ENCODE results near the gene PRKD1. TPM values are rescaled to one million over a fixed set of nuclear protein-coding genes. Genes with fewer than 3 reads are reported as not detected.
"Not testable (repeated sequence)": the region's sequence is repeated elsewhere in the genome, so short reads cannot be mapped to it uniquely, and the experiment has no call there.

PRKD1 gene
- total RNA-seq, 1 donor from 2014 or later: 0.53 TPM

- Histone ChIP-seq H3K36me3 (ENCODE audit: control insufficient read depth, insufficient read depth, low read length) (no peaks in the 10 kb centered on the region), H3K4me3 (ENCODE audit: low read depth, low read length) (no peak overlapping the region), H3K27me3 (ENCODE audit: control insufficient read depth, insufficient read depth, low read length) (no peaks in the 10 kb centered on the region)
- DNase-seq (ENCODE audit: low read depth) (no peak), FAIRE-seq (no peak)
- TF ChIP-seq, protein P1, sequence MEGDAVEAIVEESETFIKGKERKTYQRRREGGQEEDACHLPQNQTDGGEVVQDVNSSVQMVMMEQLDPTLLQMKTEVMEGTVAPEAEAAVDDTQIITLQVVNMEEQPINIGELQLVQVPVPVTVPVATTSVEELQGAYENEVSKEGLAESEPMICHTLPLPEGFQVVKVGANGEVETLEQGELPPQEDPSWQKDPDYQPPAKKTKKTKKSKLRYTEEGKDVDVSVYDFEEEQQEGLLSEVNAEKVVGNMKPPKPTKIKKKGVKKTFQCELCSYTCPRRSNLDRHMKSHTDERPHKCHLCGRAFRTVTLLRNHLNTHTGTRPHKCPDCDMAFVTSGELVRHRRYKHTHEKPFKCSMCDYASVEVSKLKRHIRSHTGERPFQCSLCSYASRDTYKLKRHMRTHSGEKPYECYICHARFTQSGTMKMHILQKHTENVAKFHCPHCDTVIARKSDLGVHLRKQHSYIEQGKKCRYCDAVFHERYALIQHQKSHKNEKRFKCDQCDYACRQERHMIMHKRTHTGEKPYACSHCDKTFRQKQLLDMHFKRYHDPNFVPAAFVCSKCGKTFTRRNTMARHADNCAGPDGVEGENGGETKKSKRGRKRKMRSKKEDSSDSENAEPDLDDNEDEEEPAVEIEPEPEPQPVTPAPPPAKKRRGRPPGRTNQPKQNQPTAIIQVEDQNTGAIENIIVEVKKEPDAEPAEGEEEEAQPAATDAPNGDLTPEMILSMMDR (IDR thresholded peaks at IDR 0.05; ENCODE audit: insufficient read depth, low read length, severe bottlenecking): no peak
These were observed 218.2 kb downstream of the PRKD1 start for GRCh38 chr14:29709490-29709889.

DNA sequence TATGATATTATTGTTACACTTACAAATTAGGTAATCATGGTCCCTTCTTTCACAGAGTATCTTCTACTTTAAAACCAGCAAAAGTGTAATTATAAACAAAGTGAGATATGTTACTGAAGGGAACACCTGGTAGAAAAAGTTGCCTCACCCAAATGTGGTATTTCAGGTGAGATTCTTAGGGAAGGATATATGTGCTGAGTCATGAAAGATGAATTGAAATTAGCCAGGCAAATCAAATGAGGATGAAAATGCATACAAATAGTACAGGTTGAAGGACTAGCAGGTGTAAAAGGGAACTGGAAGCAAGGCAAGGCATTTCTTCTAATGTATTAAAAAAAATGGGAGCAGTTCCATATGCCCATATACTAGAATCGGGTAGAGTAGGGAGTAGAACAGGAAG, 220.9 kb downstream of the PRKD1 start:
- H3K36me3 ChIP-seq (ENCODE audit: control insufficient read depth, insufficient read depth, low read length): no peaks in the 10 kb centered on the region
- no peaks in the 10 kb centered on the region for H3K27me3 ChIP-seq (ENCODE audit: control insufficient read depth, insufficient read depth, low read length)
- TF ChIP-seq, protein P1 (IDR thresholded peaks at IDR 0.05; ENCODE audit: insufficient read depth, low read length, severe bottlenecking): no peak
- FAIRE-seq: no peak
- no peak overlapping the region for H3K4me3 ChIP-seq (ENCODE audit: low read depth, low read length)
- DNase-seq (ENCODE audit: low read depth): peak; percentile 5

DNA sequence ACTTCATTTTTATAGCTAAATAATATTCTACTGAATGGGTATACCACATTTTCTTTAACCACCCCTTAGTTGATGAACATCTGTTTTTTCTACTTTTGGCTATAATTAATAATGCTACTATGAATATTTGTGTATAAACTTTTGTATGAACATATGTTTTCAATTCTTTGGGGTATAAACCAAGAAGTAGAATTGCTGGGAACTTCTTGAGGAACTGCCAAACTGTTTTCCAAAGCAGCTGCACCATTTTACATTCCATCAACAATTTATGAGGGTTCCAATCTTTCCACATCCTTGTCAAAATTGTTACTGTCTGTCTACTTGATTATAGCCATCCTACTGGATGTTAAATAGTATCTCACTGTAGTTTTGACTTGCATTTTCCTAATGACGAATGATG, 221.8 kb downstream of the PRKD1 start:
- no peak for FAIRE-seq
- Histone ChIP-seq H3K4me3 (ENCODE audit: low read depth, low read length) (no peak overlapping the region), H3K36me3 (ENCODE audit: control insufficient read depth, insufficient read depth, low read length) (no peaks in the 10 kb centered on the region), H3K27me3 (ENCODE audit: control insufficient read depth, insufficient read depth, low read length) (no peaks in the 10 kb centered on the region)
- no peak for DNase-seq (ENCODE audit: low read depth)
- TF ChIP-seq, protein P1 (IDR thresholded peaks at IDR 0.05; ENCODE audit: insufficient read depth, low read length, severe bottlenecking): no peak

GRCh38 chr14:29689597-29689996, 238.1 kb downstream of the PRKD1 start:
- not testable (repeated sequence) for H3K4me3 ChIP-seq (ENCODE audit: low read depth, low read length); DNase-seq (ENCODE audit: low read depth); H3K27me3 ChIP-seq (ENCODE audit: control insufficient read depth, insufficient read depth, low read length); FAIRE-seq; H3K36me3 ChIP-seq (ENCODE audit: control insufficient read depth, insufficient read depth, low read length)

- DNase-seq (ENCODE audit: low read depth): no peak
- H3K4me3 ChIP-seq (ENCODE audit: low read depth, low read length): no peak overlapping the region
- H3K27me3 ChIP-seq (ENCODE audit: control insufficient read depth, insufficient read depth, low read length): no peaks in the 10 kb centered on the region
- no peak for FAIRE-seq
- TF ChIP-seq, protein P1 (IDR thresholded peaks at IDR 0.05; ENCODE audit: insufficient read depth, low read length, severe bottlenecking): no peak
- H3K36me3 ChIP-seq (ENCODE audit: control insufficient read depth, insufficient read depth, low read length): no peaks in the 10 kb centered on the region
These were observed 239.8 kb downstream of the PRKD1 start for GRCh38 chr14:29687866-29688265.

GRCh38 chr14:29687071-29687765, 240.4 kb downstream of the PRKD1 start:
- Histone ChIP-seq H3K4me3 (ENCODE audit: low read depth, low read length) (no peak overlapping the region), H3K27me3 (ENCODE audit: control insufficient read depth, insufficient read depth, low read length) (no peaks in the 10 kb centered on the region), H3K36me3 (ENCODE audit: control insufficient read depth, insufficient read depth, low read length) (no peaks in the 10 kb centered on the region)
- FAIRE-seq: no peak
- DNase-seq (ENCODE audit: low read depth): no peak
- TF ChIP-seq, protein P1 (IDR thresholded peaks at IDR 0.05; ENCODE audit: insufficient read depth, low read length, severe bottlenecking): no peak
